ENCODE data around the gene MZT2B.

DNA sequence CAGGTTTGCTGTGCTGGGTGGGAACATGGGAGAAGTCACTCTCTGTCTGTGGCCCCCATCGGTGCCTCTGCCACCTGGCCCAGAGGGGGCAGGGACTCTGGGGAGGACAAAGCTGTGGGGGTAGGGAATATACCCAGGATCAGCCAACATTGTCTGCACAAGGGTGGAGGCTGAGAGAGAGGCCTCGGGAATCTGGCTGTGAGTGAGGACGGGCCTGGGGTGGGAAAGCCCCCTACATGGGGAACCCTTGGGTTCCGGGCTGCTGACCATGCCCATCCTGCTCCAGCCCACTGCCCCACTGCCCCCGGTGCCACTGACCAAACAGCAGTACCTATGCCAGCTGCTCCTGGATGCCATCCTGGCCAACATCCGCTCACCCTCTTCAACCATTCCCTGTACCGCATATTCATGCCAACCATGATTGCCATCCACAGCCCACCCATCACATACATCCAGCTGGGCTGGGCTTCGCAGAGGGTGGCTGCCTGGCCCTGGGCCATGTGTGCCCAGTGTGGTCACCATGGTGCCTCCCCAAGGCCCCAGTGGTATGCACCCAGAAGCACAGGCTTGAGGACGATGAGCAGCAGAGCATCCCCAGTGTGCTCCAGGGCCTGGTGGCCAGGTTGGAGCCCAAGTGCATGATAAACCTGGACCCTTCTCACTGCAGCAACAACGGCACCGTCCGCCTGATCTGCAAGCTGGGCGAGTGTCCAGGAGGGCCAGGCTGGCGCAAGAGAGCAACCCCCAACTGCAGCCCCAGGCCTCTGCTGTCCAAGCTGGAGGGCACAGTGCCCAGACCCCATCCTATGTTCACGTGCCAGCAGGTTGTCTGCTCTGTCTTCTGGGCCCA, 46.1 kb upstream of the MZT2B start:
- no peak for TF ChIP-seq POLR2A (IDR thresholded peaks at IDR 0.05)
- TF ChIP-seq, protein P1, sequence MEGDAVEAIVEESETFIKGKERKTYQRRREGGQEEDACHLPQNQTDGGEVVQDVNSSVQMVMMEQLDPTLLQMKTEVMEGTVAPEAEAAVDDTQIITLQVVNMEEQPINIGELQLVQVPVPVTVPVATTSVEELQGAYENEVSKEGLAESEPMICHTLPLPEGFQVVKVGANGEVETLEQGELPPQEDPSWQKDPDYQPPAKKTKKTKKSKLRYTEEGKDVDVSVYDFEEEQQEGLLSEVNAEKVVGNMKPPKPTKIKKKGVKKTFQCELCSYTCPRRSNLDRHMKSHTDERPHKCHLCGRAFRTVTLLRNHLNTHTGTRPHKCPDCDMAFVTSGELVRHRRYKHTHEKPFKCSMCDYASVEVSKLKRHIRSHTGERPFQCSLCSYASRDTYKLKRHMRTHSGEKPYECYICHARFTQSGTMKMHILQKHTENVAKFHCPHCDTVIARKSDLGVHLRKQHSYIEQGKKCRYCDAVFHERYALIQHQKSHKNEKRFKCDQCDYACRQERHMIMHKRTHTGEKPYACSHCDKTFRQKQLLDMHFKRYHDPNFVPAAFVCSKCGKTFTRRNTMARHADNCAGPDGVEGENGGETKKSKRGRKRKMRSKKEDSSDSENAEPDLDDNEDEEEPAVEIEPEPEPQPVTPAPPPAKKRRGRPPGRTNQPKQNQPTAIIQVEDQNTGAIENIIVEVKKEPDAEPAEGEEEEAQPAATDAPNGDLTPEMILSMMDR (IDR thresholded peaks at IDR 0.05): no peak
